ENCODE results near the gene NRXN3.

Gene NRXN3

GRCh38 chr14:79555429-79555828, 1385.3 kb downstream of the NRXN3 start:
- Mint-ChIP-seq H3K36me3 (no peaks in the 10 kb centered on the region), H3K27me3 (no peaks in the 10 kb centered on the region), H3K4me3 (no peak overlapping the region), H3K4me1 (no peaks in the 10 kb centered on the region), H3K9me3 (peaks cover 14% of the 10 kb centered on the region), H3K27ac (no peak overlapping the region)

GRCh38 chr14:79557309-79557708, 1387.1 kb downstream of the NRXN3 start:
- no peak overlapping the region for H3K4me3 Mint-ChIP-seq
- no peaks in the 10 kb centered on the region for H3K27me3 Mint-ChIP-seq
- H3K36me3 Mint-ChIP-seq: no peaks in the 10 kb centered on the region
- H3K4me1 Mint-ChIP-seq: no peaks in the 10 kb centered on the region
- peaks cover 14% of the 10 kb centered on the region for H3K9me3 Mint-ChIP-seq
- no peak overlapping the region for H3K27ac Mint-ChIP-seq

- Mint-ChIP-seq H3K27ac (no peak overlapping the region), H3K4me3 (no peak overlapping the region), H3K9me3 (peaks cover 9% of the 10 kb centered on the region), H3K4me1 (no peaks in the 10 kb centered on the region), H3K36me3 (no peaks in the 10 kb centered on the region), H3K27me3 (no peaks in the 10 kb centered on the region)
Observed at GRCh38 chr14:79562185-79562584, 1392.0 kb downstream of the NRXN3 start.

GRCh38 chr14:79564371-79564770, 1394.2 kb downstream of the NRXN3 start:
- H3K9me3 Mint-ChIP-seq: no peaks in the 10 kb centered on the region
- H3K36me3 Mint-ChIP-seq: no peaks in the 10 kb centered on the region
- H3K4me3 Mint-ChIP-seq: no peak overlapping the region
- H3K4me1 Mint-ChIP-seq: no peaks in the 10 kb centered on the region
- H3K27me3 Mint-ChIP-seq: no peaks in the 10 kb centered on the region
- H3K27ac Mint-ChIP-seq: no peak overlapping the region

DNA sequence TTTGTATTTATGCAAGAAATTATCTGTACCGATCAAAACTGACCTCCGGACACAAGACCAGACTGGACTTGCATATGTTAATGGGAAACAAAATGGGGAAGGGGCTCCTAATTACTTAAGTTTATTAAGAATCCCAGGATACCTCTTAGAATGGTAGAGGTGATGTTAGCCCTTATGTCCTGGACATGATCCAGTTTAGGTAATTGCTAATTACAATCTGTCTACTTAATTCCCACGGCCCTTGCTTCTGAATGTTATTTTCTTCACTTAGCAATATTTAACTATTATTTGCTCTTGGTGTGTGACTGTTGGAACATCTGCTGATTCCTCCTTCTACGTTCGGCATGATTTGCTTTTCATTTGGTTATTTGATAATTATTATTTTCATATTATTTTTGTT, 1397.1 kb downstream of the NRXN3 start:
- H3K27ac Mint-ChIP-seq: no peak overlapping the region
- no peaks in the 10 kb centered on the region for H3K36me3 Mint-ChIP-seq
- H3K9me3 Mint-ChIP-seq: no peaks in the 10 kb centered on the region
- H3K4me3 Mint-ChIP-seq: no peak overlapping the region
- no peaks in the 10 kb centered on the region for H3K4me1 Mint-ChIP-seq
- H3K27me3 Mint-ChIP-seq: no peaks in the 10 kb centered on the region

- H3K36me3 Mint-ChIP-seq: no peaks in the 10 kb centered on the region
- H3K27me3 Mint-ChIP-seq: no peaks in the 10 kb centered on the region
- no peak overlapping the region for H3K27ac Mint-ChIP-seq
- H3K9me3 Mint-ChIP-seq: no peaks in the 10 kb centered on the region
- no peaks in the 10 kb centered on the region for H3K4me1 Mint-ChIP-seq
- no peak overlapping the region for H3K4me3 Mint-ChIP-seq
Observed at GRCh38 chr14:79568594-79568993, 1398.4 kb downstream of the NRXN3 start.

DNA sequence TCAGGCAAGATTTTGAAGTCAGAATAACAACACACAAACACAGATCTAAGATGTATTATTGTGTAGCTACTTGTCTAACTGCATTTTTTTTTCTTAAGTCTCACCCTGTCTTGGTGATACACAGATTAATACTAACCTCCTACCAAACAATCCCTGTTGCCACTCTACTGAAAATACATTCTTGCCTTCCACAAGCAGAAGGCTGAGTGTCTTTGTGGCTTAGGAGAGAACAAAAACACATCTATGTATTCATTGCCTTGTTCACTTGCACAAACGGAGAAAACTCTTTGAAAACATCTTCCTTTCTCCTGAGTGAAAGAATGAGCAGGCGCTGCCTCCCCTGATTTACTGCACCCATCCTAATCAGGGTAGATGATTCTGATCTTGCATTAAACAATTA, 1398.9 kb downstream of the NRXN3 start:
- Mint-ChIP-seq H3K27me3 (no peaks in the 10 kb centered on the region), H3K4me1 (no peaks in the 10 kb centered on the region), H3K27ac (no peak overlapping the region), H3K9me3 (no peaks in the 10 kb centered on the region), H3K36me3 (no peaks in the 10 kb centered on the region), H3K4me3 (no peak overlapping the region)

DNA sequence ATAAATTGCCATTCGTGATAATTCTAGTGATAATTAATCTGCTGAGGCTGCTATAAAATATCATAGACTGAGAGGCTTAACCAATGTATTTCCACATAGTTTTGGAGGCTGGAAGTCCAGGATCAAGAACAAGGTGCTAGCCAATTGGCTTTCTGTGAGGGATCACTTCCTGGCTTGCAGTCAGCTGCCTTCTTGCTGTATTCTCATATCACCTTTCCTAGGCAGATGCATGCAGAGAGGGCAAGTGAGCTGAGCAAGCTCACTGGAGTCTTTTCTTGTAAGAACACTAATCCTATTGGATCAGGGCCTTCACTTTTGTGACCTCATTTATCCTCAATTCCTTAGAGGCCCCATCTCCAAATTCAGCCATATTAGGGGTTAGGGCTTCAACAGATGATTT, 1400.5 kb downstream of the NRXN3 start:
- Mint-ChIP-seq H3K27ac (no peak overlapping the region), H3K4me3 (no peak overlapping the region), H3K9me3 (no peaks in the 10 kb centered on the region), H3K27me3 (no peaks in the 10 kb centered on the region), H3K4me1 (no peaks in the 10 kb centered on the region), H3K36me3 (no peaks in the 10 kb centered on the region)

DNA sequence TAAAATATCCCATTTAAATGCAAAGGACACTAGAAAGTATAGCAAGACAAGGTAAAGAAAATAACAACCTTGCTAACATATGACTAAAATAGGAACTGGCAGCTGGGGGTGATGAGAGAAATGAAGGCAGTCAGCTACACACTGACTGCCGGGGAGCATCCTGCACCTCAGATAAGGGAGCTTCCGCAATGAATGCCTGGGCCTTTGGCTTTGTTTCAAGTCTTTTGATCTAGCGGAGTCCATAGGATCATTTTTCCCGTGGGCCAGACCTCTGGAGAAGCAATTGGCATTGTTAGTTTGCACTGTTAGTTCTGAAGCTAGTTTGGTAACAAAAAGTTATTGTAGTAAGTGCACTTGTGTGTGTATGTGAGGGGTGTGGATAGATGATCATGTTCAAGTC, 1401.2 kb downstream of the NRXN3 start:
- H3K27ac Mint-ChIP-seq: no peak overlapping the region
- H3K36me3 Mint-ChIP-seq: no peaks in the 10 kb centered on the region
- H3K4me1 Mint-ChIP-seq: no peaks in the 10 kb centered on the region
- no peaks in the 10 kb centered on the region for H3K9me3 Mint-ChIP-seq
- H3K27me3 Mint-ChIP-seq: no peaks in the 10 kb centered on the region
- H3K4me3 Mint-ChIP-seq: no peak overlapping the region

- H3K4me1 Mint-ChIP-seq: no peaks in the 10 kb centered on the region
- H3K9me3 Mint-ChIP-seq: no peaks in the 10 kb centered on the region
- no peaks in the 10 kb centered on the region for H3K27me3 Mint-ChIP-seq
- no peak overlapping the region for H3K4me3 Mint-ChIP-seq
- no peaks in the 10 kb centered on the region for H3K36me3 Mint-ChIP-seq
- no peak overlapping the region for H3K27ac Mint-ChIP-seq
Observed at GRCh38 chr14:79573486-79573885, 1403.3 kb downstream of the NRXN3 start.

GRCh38 chr14:79575032-79575431, 1404.9 kb downstream of the NRXN3 start:
- Mint-ChIP-seq H3K9me3 (no peaks in the 10 kb centered on the region), H3K27me3 (no peaks in the 10 kb centered on the region), H3K27ac (no peak overlapping the region), H3K4me3 (no peak overlapping the region), H3K36me3 (no peaks in the 10 kb centered on the region), H3K4me1 (no peaks in the 10 kb centered on the region)

DNA sequence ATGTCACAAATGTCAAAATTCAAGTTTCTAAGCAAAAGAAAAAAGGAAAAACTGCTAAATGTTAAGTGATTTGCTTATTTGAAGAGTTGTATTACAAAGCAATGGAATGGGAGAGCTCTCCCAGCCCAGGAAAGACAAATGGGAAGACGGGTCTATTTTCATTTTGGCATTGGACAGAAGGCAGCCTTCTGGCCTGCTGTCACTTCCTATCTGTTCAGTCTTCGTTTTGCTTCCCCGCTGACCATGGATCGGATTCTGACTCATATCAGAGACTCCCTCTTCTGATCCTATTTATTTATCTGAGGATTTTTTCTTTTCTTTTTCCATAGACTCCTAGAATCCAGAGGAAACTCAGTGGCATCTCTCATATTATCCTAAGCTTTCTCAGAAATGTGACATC, 1406.3 kb downstream of the NRXN3 start:
- Mint-ChIP-seq H3K36me3 (no peaks in the 10 kb centered on the region), H3K4me1 (no peaks in the 10 kb centered on the region), H3K27me3 (no peaks in the 10 kb centered on the region), H3K27ac (no peak overlapping the region), H3K4me3 (no peak overlapping the region), H3K9me3 (no peaks in the 10 kb centered on the region)

GRCh38 chr14:79578470-79578869, 1408.3 kb downstream of the NRXN3 start:
- Mint-ChIP-seq H3K36me3 (no peaks in the 10 kb centered on the region), H3K4me1 (no peaks in the 10 kb centered on the region), H3K27me3 (no peaks in the 10 kb centered on the region), H3K27ac (no peak overlapping the region), H3K9me3 (no peaks in the 10 kb centered on the region), H3K4me3 (no peak overlapping the region)

DNA sequence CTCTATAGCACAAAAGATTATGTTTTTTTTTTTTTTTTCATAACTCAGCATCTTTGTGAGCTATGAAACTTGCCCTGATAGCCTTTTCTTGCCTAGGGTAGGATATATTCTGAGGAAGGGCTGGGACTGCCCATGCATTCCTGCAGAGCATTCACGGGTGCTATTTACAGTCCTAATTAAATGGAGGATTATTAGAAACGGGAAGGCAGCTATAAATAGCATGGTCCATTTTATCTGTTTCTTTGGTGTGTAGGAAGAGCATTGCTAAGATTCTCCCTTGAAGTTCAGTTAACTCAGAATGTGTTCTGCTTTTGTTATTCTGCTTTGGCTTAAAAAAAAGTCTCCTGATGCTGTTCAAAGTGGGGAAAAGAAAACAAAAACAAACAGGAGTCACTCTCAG, 1410.2 kb downstream of the NRXN3 start:
- Mint-ChIP-seq H3K4me1 (no peaks in the 10 kb centered on the region), H3K27me3 (no peaks in the 10 kb centered on the region), H3K9me3 (no peaks in the 10 kb centered on the region), H3K4me3 (no peak overlapping the region), H3K27ac (no peak overlapping the region), H3K36me3 (no peaks in the 10 kb centered on the region)

DNA sequence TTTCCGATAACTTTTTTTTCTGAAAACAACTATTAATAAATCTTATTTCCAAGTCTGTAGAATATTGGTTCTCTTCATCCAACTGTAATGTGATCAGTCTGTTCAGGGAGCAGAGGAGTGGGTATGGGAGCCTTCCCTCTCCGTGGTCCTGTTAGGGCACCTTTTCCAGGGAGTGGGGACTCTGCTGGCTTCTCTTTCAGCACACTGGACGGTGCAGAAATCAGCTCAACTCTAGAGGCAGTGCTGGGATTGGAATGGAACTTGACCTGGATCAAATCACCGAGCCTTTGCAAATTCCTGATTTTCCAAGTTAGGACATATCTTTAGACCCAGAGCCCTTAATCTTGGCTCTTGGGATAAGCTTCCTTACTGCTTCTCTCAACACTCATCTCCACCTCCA, 1410.7 kb downstream of the NRXN3 start:
- no peaks in the 10 kb centered on the region for H3K4me1 Mint-ChIP-seq
- H3K36me3 Mint-ChIP-seq: no peaks in the 10 kb centered on the region
- H3K27ac Mint-ChIP-seq: no peak overlapping the region
- H3K4me3 Mint-ChIP-seq: no peak overlapping the region
- no peaks in the 10 kb centered on the region for H3K27me3 Mint-ChIP-seq
- no peaks in the 10 kb centered on the region for H3K9me3 Mint-ChIP-seq

DNA sequence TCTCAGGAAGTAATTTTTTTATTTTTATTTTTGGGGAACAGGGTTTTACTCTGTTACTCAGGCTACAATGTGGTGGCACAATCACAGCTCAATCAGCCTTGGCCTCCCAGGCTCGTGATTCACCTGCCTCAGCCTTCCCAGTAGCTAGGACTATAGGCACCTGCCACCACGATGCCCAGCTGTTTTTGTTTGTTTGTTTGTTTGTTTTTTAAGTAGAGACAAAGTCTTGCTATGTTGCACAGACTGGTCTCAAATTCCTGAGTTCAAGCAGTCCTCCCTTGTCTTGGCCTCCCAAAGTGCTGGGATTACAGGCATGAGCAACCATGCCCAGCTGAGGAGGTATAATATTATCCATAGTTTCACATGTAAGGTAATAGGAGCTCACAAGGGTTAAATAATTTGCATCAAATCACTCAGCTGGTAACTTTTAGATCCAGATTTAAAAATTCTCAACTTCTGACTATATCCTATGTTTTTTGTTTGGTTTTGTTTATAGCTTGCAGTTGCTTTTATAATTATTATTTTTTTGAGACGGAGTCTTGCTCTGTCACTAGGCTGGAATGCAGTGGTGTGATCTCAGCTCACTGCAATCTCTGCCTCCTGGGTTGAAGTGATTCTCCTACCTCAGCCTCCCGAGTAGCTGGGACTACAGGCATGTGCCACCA, 1411.9 kb downstream of the NRXN3 start:
- Mint-ChIP-seq H3K9me3 (peaks cover 2% of the 10 kb centered on the region), H3K4me3 (no peak overlapping the region), H3K4me1 (no peaks in the 10 kb centered on the region), H3K36me3 (no peaks in the 10 kb centered on the region), H3K27me3 (no peaks in the 10 kb centered on the region), H3K27ac (no peak overlapping the region)

DNA sequence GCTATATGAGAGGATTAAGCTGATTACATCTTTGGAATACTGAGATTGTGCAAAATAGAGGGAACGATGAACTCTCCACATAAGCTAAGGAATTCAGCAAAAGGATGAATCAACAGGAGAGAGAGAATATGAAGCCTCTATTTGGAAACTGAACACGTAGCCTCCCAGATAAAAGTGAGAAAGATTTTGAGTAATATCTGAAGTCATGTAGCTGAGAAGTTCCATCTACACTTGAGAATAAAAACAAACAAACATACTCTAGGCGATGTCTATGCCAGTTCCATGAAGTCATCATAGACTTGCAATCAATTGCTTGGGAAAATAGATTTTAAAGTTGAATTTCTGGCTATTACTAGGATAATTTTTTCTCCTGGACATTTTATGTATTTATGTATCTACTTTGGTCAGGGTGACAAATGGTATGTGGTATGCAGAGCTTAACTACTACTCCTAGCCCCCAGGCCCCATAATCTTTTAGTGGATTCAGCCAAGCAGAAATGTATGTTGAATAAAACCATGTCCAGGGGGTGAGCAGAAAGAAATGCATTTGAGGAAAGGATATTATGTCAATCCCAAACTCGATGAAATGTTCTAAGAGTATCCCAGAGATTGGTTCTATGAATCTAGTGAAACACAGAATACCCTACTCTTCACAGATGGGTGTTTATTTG, 1413.7 kb downstream of the NRXN3 start:
- Mint-ChIP-seq H3K9me3 (peaks cover 6% of the 10 kb centered on the region), H3K36me3 (no peaks in the 10 kb centered on the region)

More for the DNA sequence above, 1413.7 kb downstream of the NRXN3 start:
- Mint-ChIP-seq H3K27ac (no peak overlapping the region), H3K4me1 (no peaks in the 10 kb centered on the region), H3K27me3 (no peaks in the 10 kb centered on the region), H3K4me3 (no peak overlapping the region)

All from activated naive CD4-positive, alpha-beta T cell treated with anti-CD3 and anti-CD28 coated beads, Interleukin-2, amount 50 U/mL, for 24 hours (primary cell).